Retinal pigment epithelial cell (primary cell): ENCODE data around the gene S1PR3.

Experiments used
- DNase-seq: peaks from one replicate; pipeline ENCODE4 v3.0.0-alpha.2; 2010; ENCODE audit warnings: low read depth
- H3K4me3 ChIP-seq: 2 replicates; pipeline ENCODE4 v1.5.1; 2011; ENCODE audit warnings: mild to moderate bottlenecking, low read length, control low read depth, moderate library complexity
- TF ChIP-seq, protein P1 (sequence below): conservative IDR thresholded peaks from 2 replicates; pipeline ENCODE4 v1.5.1; 2011; ENCODE audit warnings: low read depth, low read length, control low read depth, inconsistent platforms

The S1PR3 gene

GRCh38 chr9:88993327-88993726 lies 2.1 kb downstream of the S1PR3 start:
- H3K4me3 ChIP-seq = no peak overlapping the region
- TF ChIP-seq, protein P1, sequence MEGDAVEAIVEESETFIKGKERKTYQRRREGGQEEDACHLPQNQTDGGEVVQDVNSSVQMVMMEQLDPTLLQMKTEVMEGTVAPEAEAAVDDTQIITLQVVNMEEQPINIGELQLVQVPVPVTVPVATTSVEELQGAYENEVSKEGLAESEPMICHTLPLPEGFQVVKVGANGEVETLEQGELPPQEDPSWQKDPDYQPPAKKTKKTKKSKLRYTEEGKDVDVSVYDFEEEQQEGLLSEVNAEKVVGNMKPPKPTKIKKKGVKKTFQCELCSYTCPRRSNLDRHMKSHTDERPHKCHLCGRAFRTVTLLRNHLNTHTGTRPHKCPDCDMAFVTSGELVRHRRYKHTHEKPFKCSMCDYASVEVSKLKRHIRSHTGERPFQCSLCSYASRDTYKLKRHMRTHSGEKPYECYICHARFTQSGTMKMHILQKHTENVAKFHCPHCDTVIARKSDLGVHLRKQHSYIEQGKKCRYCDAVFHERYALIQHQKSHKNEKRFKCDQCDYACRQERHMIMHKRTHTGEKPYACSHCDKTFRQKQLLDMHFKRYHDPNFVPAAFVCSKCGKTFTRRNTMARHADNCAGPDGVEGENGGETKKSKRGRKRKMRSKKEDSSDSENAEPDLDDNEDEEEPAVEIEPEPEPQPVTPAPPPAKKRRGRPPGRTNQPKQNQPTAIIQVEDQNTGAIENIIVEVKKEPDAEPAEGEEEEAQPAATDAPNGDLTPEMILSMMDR = no peak
- no peak for DNase-seq

GRCh38 chr9:88993871-88994460 lies 2.7 kb downstream of the S1PR3 start:
- no peak for DNase-seq
- TF ChIP-seq, protein P1 = no peak
- H3K4me3 ChIP-seq = no peak overlapping the region

GRCh38 chr9:88994469-88995199 lies 3.4 kb downstream of the S1PR3 start:
- DNase-seq = no peak
- TF ChIP-seq, protein P1 = no peak
- no peak overlapping the region for H3K4me3 ChIP-seq

GRCh38 chr9:88995200-88995577 lies 3.9 kb downstream of the S1PR3 start:
- DNase-seq = no peak
- no peak overlapping the region for H3K4me3 ChIP-seq

GRCh38 chr9:88995627-88996026 lies 4.4 kb downstream of the S1PR3 start:
- DNase-seq = no peak
- H3K4me3 ChIP-seq = no peak overlapping the region
- TF ChIP-seq, protein P1 = no peak

More at GRCh38 chr9:88995200-88995577, 3.9 kb downstream of the S1PR3 start:
- TF ChIP-seq, protein P1 = no peak

- DNase-seq = no peak
- TF ChIP-seq, protein P1 = no peak
- no peak overlapping the region for H3K4me3 ChIP-seq
Observed at GRCh38 chr9:88996046-88996920, 5.0 kb downstream of the S1PR3 start.
